Smooth muscle cell (in vitro differentiated cells): ENCODE measurements around the gene KYAT1. TPM values are rescaled to one million over a fixed set of nuclear protein-coding genes. Genes with fewer than 3 reads are reported as not detected.

Experiments used
- DNase-seq: peaks from one replicate; lab custom pipeline; 2025; ENCODE audit not compliant: unreplicated experiment; lab: John Stamatoyannopoulos, UW
- H2AFZ ChIP-seq: fragments of 200-600 bp; sonication (generic); 2 replicates; pipeline ENCODE4 v1.6.0; 2016; ENCODE audit warnings: antibody characterized with exemption, low read depth, mild to moderate bottlenecking
- H3F3A ChIP-seq: fragments of 200-600 bp; sonication (generic); 2 replicates; pipeline ENCODE4 v1.6.0; 2017; ENCODE audit warnings: antibody characterized with exemption, low read depth
- H3K27ac ChIP-seq: fragments of 200-600 bp; sonication (generic); 2 replicates; pipeline ENCODE4 v1.5.1; 2016; ENCODE audit warnings: low read depth, mild to moderate bottlenecking
- H3K27me3 ChIP-seq: fragments of 200-600 bp; sonication (generic); 2 replicates; pipeline ENCODE4 v1.6.1; 2016; ENCODE audit warnings: low read depth, mild to moderate bottlenecking
- H3K36me3 ChIP-seq: fragments of 200-600 bp; sonication (generic); 2 replicates; pipeline ENCODE4 v1.5.1; 2016; ENCODE audit warnings: low read depth
- H3K4me1 ChIP-seq: fragments of 200-600 bp; sonication (generic); 2 replicates; pipeline ENCODE4 v1.5.1; 2016; ENCODE audit warnings: low read depth
- H3K4me2 ChIP-seq: fragments of 200-600 bp; sonication (generic); 2 replicates; pipeline ENCODE4 v1.6.0; 2016; ENCODE audit warnings: mild to moderate bottlenecking
- H3K4me3 ChIP-seq: fragments of 200-600 bp; sonication (generic); 2 replicates; pipeline ENCODE4 v1.5.1; 2016; ENCODE audit warnings: mild to moderate bottlenecking
- H3K79me2 ChIP-seq: fragments of 200-600 bp; sonication (generic); 2 replicates; pipeline ENCODE4 v1.6.0; 2016; ENCODE audit warnings: low read depth, mild to moderate bottlenecking
- H3K9ac ChIP-seq: fragments of 200-600 bp; sonication (generic); 2 replicates; pipeline ENCODE4 v1.6.0; 2016; ENCODE audit warnings: low read depth
- H3K9me3 ChIP-seq: fragments of 200-600 bp; sonication (generic); replicated peaks from 2 replicates; pipeline ENCODE4 v1.5.1; 2016; ENCODE audit warnings: low read depth
- H4K20me1 ChIP-seq: fragments of 200-600 bp; sonication (generic); 2 replicates; pipeline ENCODE4 v1.6.0; 2016; ENCODE audit warnings: low read depth
- WGBS: methylation state at CpG from one replicate; pipeline ENCODE4 v1.1.7; 2016; ENCODE audit warnings: low lambda C conversion rate; 5-methylcytosine and 5-hydroxymethylcytosine counted together
- polyA plus RNA-seq: library from polyadenylated mRNA; unstranded; fragments of >200 nt; fragmentation: Nextera tagmentation; extraction: Ambion mirVana; gene quantifications from 2 replicates; pipeline ENCODE4 v1.2.1, GENCODE V29; 2016
- total RNA-seq: library from RNA; depleted of rRNA; stranded (reverse); fragments of >200 nt; gene quantifications from 2 replicates; pipeline ENCODE4 v1.2.3, GENCODE V29; 2014
- TF ChIP-seq, protein P1 (sequence below): fragments of 200-600 bp; sonication (generic); IDR thresholded peaks from 2 replicates; pipeline ENCODE4 v1.5.1; 2017; ENCODE audit warnings: borderline replicate concordance, mild to moderate bottlenecking, antibody characterized with exemption; ENCODE audit not compliant: insufficient read depth, poor library complexity, severe bottlenecking

The KYAT1 gene
- total and polyA plus RNA-seq, 2 experiments from 2014 or later = 3.1 to 7.7 TPM

- H4K20me1 ChIP-seq = no peaks in the 10 kb centered on the region
- H3K4me1 ChIP-seq = no peaks in the 10 kb centered on the region
- no peaks in the 10 kb centered on the region for H3K9me3 ChIP-seq
- H3K27me3 ChIP-seq = no peaks in the 10 kb centered on the region
- no peak overlapping the region for H3K4me2 ChIP-seq
- H3K27ac ChIP-seq = no peak overlapping the region
- H3K9ac ChIP-seq = no peak overlapping the region
- H3K79me2 ChIP-seq = no peaks in the 10 kb centered on the region
- H3F3A ChIP-seq = no peaks in the 10 kb centered on the region
- H3K36me3 ChIP-seq = no peaks in the 10 kb centered on the region
- 94% methylated on average over 12 of the region's 12 CpGs for WGBS
- no peak overlapping the region for H2AFZ ChIP-seq
- TF ChIP-seq, protein P1, sequence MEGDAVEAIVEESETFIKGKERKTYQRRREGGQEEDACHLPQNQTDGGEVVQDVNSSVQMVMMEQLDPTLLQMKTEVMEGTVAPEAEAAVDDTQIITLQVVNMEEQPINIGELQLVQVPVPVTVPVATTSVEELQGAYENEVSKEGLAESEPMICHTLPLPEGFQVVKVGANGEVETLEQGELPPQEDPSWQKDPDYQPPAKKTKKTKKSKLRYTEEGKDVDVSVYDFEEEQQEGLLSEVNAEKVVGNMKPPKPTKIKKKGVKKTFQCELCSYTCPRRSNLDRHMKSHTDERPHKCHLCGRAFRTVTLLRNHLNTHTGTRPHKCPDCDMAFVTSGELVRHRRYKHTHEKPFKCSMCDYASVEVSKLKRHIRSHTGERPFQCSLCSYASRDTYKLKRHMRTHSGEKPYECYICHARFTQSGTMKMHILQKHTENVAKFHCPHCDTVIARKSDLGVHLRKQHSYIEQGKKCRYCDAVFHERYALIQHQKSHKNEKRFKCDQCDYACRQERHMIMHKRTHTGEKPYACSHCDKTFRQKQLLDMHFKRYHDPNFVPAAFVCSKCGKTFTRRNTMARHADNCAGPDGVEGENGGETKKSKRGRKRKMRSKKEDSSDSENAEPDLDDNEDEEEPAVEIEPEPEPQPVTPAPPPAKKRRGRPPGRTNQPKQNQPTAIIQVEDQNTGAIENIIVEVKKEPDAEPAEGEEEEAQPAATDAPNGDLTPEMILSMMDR = no peak
- H3K4me3 ChIP-seq = no peak overlapping the region
- no peak for DNase-seq
Measured at GRCh38 chr9:128841694-128842492, 39.9 kb downstream of the KYAT1 start.

DNA sequence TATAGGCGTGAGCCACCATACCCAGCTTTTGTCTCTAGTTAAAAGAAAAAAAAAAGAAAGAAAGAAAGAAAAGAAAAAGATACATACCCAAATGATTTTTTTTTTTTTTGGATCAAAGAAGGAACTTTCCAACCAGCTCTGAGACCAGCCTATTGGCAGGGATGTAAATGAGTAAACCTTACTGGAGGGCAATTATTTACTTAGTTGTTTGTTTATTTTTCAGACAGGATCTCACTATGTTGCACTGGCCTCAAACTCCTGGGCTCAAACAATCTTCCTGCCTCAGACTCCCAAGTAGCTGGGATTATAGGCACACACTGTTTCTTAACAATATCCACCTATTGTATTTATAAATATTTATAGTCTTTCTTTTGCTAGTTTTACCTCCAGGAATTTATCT is 41.2 kb downstream of the KYAT1 start:
- Histone ChIP-seq H3K27me3 (no peaks in the 10 kb centered on the region), H3K79me2 (no peaks in the 10 kb centered on the region), H3K4me1 (no peaks in the 10 kb centered on the region), H3K9me3 (no peaks in the 10 kb centered on the region), H2AFZ (no peak overlapping the region), H4K20me1 (no peaks in the 10 kb centered on the region), H3F3A (no peaks in the 10 kb centered on the region), H3K9ac (no peak overlapping the region), H3K27ac (no peak overlapping the region), H3K4me2 (no peak overlapping the region), H3K4me3 (no peak overlapping the region), H3K36me3 (no peaks in the 10 kb centered on the region)
- TF ChIP-seq, protein P1 = no peak
- no peak for DNase-seq
- 94% methylated on average over 1 of the region's 1 CpG for WGBS

GRCh38 chr9:128838338-128838737 is 43.4 kb downstream of the KYAT1 start:
- H3K27ac ChIP-seq = no peak overlapping the region
- 71% methylated on average over 3 of the region's 3 CpGs for WGBS
- TF ChIP-seq, protein P1 = no peak

More at GRCh38 chr9:128838338-128838737, 43.4 kb downstream of the KYAT1 start:
- Histone ChIP-seq H3K4me3 (no peak overlapping the region), H3K36me3 (no peaks in the 10 kb centered on the region), H2AFZ (no peak overlapping the region), H4K20me1 (no peaks in the 10 kb centered on the region), H3K4me1 (no peaks in the 10 kb centered on the region), H3K4me2 (no peak overlapping the region), H3K79me2 (no peaks in the 10 kb centered on the region), H3F3A (no peaks in the 10 kb centered on the region), H3K9me3 (no peaks in the 10 kb centered on the region), H3K27me3 (no peaks in the 10 kb centered on the region), H3K9ac (no peak overlapping the region)
- DNase-seq = no peak
